Measurements from ENCODE around the gene NEDD4L. TPM values are rescaled to one million over a fixed set of nuclear protein-coding genes. Genes with fewer than 3 reads are reported as not detected.

NEDD4L gene
- total RNA-seq, 1 experiment from 2014 or later = 54.1 TPM

DNA sequence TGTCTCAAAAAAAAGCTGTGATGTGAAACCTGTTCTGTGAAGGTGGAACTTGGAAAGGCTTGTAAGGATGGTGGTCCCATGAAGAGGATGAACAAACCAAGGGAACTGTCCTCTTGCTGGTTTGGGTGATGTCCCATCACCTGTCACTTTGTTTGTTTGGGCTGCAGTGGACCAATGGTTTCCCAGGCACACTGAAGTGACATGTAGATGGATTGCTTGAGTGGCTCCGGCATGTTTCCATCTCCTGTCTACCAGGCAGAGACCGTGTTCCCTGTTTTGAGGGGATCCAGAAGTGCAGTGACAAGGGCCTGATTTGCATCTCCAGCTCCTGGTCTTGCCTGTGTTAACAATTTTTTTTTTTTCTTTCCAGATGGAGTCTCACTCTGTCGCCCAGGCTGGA lies 8.9 kb downstream of the NEDD4L start:
- DNase-seq (ENCODE audit: low read depth) = no peak

DNA sequence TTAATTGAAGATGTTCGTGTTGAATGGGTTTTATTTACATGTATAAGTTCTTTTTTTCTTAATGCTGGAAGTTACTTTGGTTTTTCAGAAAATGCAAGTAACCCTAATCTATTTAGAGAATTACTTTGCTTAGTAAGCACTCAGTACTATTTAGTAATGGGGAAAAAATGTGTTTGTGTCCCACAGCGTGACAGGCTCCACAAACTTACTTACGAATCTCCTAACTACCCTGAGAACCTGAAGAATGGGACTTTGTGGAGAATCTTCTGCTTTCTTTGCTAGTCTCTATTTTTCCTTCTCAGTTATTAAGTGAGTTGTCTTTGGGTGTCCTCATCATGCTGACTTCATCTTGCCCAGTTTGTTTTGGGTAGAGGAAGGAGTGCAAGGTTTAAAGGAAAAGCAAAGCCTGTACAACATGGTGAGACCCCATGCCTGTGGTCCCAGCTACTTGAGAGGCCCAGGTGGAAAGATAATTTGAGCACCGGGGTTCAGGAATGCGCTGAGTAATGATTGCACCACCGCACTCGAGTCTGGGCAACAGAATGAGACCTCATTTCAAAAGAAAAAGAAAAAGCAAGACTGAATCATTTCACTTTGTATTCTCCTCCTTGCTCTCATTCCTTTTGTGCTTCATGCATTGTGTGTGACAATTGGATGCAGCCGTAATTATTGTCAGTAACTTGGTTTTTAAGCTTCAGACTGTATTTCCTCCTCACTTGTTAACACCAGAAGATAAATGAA lies 10.2 kb downstream of the NEDD4L start:
- DNase-seq (ENCODE audit: low read depth) = peak; percentile 69

DNA sequence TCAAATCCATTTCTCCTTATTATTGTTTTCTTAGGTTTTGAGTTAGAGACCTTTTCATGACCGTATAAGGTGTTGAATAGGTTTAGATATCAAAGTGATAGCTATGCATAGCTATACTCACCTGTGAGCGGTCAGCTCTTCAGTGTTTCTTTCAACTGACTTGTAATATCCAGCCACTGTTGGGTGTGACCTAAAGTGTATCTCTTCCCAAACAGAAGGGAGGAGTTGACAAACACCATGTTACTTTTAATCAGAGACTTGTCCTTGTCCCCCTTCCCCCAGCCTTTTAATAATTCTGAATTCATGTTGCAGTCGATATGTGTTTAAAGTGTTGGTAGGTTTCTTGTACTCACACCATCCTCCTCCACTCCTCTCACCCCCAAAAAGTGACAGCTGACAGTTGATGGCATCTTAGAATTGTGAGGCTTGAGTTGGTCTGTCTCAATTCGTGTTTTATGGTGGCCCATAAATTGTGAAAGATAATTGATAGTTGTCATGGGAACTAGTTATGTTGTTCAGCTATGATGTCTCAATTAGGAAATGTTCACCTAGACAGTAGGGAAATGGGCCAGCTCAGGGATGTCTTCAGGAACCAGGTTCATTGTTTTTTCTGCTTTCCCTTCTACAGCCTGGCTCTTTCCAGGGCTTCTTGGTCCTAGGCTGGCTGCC lies 12.0 kb downstream of the NEDD4L start:
- no peak for DNase-seq (ENCODE audit: low read depth)

DNA sequence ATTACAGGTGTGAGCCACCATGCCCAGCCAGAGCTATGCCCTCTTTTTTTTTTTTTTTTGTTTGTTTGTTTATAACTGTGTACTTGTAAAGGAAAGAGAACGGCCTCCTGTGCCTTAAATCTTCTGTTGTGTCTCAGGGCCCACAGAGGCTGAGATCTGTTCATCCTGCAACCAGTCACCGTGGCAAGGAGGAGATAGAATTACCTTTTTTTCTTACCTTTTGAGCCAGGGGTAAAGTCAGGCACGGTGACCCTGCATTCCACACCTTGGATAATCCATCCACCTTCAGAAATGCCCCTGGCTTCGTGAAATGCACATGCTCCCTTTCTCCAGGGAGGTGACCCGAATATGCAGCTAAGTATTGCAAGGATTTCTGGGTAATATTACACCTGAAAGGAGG lies 12.8 kb downstream of the NEDD4L start:
- DNase-seq (ENCODE audit: low read depth) = no peak

DNA sequence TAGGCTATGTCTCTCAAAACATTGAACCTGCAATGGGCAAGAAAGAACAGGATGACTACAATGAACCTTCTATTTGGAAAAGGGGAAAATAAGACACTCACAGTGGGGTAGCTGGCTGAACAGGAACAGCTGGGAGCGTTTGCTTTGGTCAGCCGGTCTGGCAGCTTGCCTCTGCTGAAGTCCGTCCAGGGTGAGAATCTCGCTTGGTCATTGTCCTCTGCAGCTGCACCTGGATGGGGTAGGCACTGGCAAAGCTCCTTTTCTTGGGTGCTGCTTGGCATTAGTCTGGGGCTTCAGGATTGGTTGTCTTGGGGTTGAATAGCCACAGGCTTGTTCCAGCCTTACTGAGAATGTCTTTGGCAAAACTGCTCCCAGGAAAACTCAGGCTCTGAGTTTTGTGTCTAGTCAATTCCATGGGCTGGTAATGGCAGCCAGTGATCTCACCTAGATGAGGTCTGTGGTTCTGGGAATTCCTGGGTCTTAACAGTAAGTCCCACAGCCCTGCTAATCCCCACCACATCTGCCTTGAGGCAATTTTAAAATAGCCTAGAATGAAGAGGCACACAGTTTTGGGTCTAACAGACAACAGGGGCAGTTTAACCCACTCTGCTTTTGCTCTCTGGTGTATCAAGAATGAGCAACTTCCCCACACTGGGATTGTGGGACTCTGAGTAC lies 13.4 kb downstream of the NEDD4L start:
- DNase-seq (ENCODE audit: low read depth) = peak; percentile 85

DNA sequence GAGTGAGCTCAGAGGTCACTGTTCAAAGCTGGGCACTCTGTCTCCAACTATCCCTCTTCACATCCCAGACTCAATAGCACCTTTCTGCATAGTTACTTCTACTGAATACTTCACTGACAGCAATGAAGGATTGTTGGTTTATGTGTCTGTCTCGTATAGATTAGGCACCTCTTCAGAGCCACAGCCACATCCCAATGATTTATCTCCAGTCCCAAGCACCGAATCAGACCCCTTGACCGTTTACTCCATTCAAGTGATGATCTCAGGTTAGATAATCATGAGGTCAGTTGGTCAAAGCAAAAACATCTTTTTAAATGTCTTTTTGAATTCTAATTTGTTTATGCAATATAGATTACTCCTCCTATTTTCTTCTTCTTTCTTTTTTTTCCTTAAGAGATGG lies 14.7 kb downstream of the NEDD4L start:
- DNase-seq (ENCODE audit: low read depth) = peak; percentile 64

DNA sequence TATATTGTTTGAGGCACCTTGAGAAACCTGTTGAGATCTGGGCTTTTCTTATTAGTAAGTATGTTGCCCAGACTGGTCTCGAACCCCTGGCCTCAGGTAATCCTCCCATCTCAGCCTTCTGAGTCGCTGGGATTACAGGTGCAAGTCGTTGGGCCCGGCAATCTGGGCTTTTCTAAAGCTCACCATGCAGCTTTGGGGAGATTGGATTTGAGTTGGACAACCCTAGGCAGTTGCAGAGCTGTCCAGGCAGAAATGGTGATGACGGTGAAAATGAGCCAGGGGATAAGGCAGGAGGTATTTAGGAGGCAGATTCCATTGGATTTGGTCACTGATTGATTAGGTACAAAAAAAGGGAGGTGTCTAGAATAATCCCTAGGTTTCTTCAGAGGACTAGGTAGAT lies 16.2 kb downstream of the NEDD4L start:
- no peak for DNase-seq (ENCODE audit: low read depth)

DNA sequence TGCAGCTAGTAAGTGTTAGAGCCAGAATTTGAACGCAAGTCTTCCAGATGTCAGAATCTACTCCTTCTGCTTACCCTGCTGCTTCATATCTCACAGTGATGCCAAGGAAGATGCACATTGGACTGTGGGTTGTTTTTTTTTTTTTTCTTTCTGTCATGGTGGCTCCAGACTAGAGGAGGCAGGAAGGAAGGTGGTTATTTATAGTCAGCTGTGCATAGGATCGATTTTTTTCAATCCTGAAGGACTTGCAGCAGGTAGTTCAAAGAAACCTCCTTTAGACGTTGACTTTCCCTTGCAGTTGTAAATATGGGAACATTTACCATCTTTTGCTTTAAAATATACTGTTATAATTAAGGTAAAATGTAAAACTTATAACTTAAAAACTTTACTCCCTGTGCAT lies 17.3 kb downstream of the NEDD4L start:
- no peak for DNase-seq (ENCODE audit: low read depth)

DNA sequence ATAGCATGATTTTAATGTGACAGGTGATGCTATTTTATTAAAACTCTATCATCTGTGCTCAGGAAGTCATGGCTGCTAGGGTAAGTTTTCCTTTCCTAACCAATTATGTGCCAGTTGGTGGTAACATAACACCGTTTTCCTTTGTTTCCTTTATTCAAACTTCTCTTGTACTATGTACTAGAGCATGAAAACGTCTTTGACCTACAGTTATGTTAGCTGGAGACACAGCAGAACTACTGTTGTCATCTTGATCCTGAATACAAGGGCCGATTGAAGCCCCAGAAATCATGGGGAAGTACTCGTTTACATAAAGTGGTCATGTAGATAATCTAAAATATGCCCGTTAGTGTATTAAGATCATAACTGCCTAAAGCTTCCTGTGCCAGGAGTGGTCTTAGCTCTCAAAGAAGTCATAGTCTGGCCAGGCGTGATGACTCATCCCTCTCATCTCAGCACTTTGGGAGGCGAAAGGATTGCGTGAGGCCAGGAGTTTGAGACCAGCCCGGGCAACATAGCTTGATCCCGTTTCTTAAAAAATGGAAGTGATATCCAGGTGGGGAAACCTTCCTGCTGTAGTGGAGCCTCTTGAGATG lies 20.5 kb downstream of the NEDD4L start:
- peak; percentile 44 for DNase-seq (ENCODE audit: low read depth)

DNA sequence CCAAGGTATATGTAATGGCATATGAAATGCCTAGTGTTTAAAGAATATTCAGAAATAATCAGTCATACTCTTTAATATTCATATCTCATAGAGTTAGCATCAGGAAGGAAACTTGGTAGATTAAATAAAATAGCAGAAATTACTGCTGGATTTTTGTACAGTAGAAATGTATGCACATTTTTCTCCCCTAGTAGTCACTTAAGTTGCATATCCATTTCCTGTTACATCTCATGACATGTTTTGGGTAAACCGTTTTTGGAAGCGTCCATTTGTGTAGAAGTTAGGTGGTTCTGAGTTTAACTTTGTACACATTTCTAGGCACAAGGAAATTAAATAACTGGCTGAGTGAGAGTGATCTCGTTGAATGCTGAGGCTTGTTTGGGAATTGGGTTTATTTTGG lies 21.9 kb downstream of the NEDD4L start:
- no peak for DNase-seq (ENCODE audit: low read depth)

DNA sequence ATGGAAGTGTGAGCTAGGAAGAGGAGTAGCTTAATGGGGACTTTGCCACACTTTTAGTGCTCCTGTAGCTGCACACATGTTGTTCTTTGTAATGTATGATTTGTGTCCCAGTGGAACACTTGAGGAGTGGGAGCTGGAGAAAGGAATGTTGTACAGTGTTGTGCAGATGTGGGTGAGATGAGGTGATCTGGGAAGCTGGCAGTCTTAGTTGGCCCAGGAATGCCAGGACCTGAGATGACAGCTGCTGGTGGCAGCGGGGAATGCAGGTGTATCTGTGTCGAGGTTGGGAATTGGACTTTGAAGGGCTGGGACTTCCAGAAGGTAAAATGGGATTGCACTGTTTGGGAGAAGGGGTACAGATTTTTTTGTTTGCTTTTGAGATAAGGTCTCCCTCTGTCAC lies 23.6 kb downstream of the NEDD4L start:
- DNase-seq (ENCODE audit: low read depth) = no peak

DNA sequence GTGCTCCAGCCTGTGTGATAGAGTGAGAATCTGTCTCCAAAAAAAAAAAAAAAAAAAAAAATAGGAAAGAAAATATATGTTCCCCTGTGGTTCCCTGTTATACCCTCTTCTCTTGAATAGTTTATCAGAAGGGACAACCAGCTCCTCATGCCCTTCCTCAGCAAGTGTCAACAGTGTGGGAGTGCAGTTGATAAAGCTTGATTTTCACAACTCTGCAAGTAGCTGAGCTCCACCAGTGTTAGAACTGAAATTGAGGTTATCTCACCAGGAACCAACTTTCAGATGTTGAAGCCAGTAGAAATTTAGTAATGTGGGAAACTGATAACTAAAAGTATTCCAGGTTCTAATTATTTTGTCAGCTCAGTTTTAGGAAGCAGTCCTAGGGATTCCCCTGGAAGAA lies 25.1 kb downstream of the NEDD4L start:
- no peak for DNase-seq (ENCODE audit: low read depth)

DNA sequence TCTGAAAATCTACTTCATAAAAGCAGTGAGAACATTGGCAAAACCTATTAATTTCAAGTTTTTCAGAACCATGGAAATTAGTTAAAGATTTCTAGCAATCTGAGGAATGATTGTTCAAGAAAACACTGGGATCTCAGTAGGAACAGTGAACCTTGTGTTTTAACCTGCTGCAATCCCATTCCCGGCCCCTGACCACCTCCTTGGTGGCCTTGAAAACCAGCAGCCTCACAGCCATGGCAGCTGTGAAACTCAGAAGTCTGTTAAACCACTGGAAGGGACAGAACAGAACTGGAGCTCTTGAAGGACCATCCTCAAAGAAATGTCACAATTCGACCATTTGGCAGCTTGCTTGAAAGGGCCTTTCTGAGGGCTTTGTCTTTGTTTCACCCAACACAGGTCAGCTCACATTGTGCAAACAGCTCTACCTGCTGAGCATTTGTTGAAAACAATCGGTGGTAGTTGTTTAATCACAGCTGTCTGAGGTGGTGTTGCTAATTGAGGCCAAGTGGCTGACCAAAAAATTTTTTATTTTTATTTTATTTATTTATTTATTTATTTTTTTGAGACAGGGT lies 25.8 kb downstream of the NEDD4L start:
- no peak for DNase-seq (ENCODE audit: low read depth)

DNA sequence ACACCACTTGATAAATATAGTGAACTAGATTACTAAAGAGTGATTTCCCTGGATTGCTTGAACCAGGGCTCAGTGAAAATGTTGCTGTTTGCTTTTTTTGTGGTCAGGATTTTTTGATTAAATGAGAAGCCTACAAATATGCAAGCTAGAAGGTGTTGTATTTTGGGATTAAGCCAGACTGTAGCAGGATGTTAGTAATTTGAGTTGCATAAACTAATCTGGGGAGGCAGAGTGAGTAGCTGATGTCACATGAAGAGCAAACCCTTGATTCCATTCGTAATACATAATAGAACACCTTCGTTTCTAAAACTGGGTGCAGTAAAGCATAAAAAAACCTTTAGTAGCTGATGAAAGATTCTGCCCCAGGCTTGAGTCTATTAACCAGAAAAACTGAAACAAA lies 32.0 kb downstream of the NEDD4L start:
- peak; percentile 87 for DNase-seq (ENCODE audit: low read depth)

DNA sequence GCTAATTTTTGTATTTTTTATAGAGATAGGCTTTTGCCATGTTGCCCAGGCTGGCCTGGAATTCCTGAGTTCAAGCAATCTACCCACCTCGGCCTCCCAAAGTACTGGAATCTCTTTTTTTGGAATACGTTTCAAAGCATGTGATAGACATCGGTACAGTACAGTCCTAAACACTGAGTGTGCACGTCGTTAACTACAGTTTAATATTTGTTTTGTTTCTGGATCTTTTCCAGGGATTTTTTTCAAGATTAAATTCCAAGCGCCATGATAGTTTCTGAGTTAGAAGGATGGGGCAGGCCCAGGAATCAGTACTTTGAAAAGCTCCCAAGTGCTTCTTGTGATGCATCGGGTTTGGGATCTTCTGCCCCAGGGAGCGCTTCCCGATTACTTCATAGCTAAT lies 33.3 kb downstream of the NEDD4L start:
- no peak for DNase-seq (ENCODE audit: low read depth)

DNA sequence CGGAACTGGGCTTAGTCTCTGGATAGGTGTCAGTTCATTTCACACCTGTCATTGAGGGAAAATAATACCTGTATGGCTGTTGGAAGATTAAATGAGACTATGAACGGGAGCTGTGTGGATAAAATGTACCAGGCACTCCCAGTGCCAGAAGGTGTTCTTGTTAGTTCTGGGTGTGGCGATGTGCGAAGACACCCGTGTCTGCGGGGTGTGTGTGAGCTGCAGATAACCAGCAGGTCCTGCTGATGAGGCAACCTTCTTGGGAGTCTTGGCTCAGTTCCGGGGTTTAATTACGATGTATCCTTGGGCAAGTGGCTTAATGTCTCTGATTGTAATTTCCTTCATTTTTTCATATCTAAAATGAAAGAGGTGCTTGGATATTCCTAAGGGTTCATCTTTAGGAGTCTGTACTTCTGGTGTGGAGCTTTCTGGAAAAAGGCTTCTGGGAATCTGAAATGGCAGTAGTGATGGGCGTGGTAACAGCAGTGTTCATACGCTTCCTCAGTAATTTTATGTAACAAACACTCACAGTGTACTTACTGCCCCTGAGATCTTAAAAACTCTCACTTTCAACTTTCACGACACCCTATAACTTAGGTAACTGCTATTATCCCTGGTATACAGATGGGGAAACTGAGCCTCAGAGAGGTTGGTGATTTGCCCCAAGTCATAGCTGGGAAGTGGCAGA lies 35.0 kb downstream of the NEDD4L start:
- DNase-seq (ENCODE audit: low read depth) = no peak

DNA sequence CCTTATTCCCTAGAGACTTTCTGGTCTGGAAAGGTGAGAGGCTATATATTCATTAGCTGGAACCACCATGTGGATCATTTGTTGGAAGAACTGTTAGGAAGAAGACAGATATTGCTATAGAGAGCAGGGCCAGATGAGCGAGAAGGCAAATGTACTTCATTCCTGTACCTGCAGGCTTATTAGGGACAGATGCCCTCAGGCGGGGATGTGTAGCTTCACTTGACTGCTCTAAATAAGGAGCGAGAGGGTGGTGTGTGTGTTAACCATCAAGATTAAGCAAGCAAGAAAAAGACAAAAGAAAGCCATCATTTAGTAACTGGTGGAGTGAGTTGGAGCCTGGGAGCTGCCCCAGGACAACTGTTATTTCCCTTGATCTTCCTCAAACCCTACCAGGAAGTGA lies 36.4 kb downstream of the NEDD4L start:
- DNase-seq (ENCODE audit: low read depth) = no peak

DNA sequence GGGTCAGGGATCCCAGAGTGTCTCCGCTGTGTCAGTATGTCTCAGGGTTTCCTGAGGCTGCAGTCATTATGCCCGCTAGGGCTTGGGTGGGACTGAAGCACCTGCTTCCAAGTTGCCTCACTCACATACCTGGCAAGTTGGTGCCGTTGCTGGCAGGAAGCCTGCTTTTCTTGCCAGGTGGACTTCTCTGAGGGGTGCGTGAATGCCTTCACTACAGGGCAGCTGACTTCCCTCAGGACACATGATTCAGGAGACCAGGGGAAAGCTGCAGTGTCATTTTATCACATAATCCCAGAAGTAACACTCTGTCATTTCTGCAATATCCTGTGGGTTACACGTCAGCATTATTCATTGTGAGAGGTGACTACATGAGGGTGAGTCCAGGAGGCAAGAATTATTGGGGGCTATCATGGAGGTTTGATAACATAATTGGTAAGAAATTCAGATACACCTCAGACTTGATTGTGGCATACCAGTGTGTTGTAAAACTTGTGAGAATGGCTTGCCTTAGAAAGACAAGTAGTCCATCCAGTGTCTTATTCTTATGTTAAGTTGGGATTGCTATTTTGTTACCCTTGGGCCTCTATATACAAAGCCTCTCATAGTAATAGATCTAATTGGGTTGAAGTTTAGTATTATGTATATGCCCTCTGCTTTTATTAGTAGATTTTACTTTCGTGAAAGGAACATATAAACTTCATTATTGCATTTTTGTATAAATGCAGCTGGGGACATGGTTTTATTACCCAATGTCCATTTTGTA lies 44.1 kb downstream of the NEDD4L start:
- DNase-seq (ENCODE audit: low read depth) = peak; percentile 83

DNA sequence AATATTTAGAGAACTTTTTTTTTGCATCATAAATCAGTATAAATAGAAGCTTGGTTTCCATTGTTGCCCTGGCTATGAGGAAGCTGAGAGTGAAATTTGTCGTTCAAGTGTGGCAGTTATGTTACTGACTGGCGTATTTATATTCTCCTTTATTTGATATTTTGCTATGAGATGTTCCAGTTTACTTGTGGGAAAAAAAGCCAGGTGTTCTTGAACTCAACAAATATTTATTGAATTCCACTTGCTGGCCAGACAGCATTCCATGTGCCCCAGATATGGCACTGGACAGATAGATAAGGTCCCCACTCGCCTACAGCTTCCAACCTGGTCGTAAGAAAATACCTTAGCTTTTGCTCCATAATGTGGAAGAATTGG lies 44.7 kb downstream of the NEDD4L start:
- no peak for DNase-seq (ENCODE audit: low read depth)

DNA sequence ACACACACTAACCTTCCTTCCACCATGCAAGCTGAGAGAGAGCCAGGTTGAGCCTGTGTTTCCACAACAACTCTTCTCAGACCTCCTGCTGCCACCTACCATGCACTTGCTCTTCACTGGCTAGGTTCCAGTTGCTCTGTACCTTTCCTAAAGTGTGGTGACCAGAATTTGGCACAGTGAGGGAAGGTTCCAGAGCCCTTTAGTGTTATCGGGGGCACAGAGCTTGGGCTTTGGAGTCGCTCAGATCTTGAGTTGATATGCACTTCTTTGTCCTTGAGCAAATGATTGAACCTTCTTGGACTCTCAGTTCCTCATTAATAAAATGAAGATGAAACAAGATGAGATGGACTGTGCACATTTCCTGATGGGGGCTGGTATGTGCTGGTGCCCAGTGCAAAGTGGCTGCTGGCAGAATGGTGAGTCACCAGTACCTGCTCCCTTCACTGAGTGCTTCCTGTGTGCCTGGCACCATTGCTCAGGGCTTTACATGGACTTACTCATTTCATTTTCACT lies 47.1 kb downstream of the NEDD4L start:
- peak; percentile 88 for DNase-seq (ENCODE audit: low read depth)

DNA sequence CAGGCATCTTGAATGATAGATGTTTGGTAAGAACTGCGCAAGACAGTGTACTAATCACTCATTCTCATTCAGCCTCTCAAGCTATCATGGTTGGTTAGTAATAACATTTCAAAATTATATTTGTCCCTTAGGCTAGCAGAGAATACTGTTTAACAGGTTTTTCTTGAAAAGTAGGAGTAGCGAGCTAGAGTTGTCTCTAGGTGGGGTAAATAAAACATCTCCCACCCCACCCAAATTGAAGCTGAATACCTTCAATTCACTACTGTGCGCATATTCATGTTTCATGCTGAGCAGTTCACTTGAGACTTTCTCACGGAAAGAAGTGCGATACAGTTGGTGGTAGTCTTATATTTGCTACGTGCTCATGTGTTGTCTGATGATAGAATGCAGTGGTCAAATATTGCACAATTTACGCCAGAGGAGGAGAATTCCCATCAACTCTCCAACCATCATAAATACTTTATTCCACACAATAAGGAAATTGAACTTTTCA lies 49.3 kb downstream of the NEDD4L start:
- no peak for DNase-seq (ENCODE audit: low read depth)

Measured in M059J (cell line).